Naive thymus-derived CD4-positive, alpha-beta T cell (primary cell): ENCODE measurements around the gene PI4KA. TPM values are rescaled to one million over a fixed set of nuclear protein-coding genes. Genes with fewer than 3 reads are reported as not detected.
"Not testable (repeated sequence)": the region's sequence is repeated elsewhere in the genome, so short reads cannot be mapped to it uniquely, and the experiment has no call there.

Source experiments
- ATAC-seq: fragments of 150-1000 bp; cut with Tn5 transposase; 2 replicates; pipeline ENCODE4 v1.10.0; 2021; ENCODE audit warnings: mild to moderate bottlenecking, moderate library complexity
- CTCF ChIA-PET: fragments of 350-600 bp; sonication (Branson Sonifier 250); formaldehyde crosslinking; loops from one replicate; lab custom pipeline; 2021; ENCODE audit warnings: antibody characterized with exemption; lab: Charles Lee
- POLR2A ChIA-PET: fragments of 350-600 bp; sonication (Branson Sonifier 250); formaldehyde crosslinking; loops from one replicate; lab custom pipeline; 2021; ENCODE audit warnings: antibody characterized with exemption, inconsistent platforms; lab: Charles Lee
- DNase-seq, 9 donors: peaks; one replicate each; pipeline versions ENCODE4 v3.0.0 to v3.0.0-alpha.2; 2020 to 2022; ENCODE audit warnings: mixed read lengths in 1 of 9
- H3K27ac ChIP-seq: one replicate; pipeline ENCODE4 v1.7.0; 2013; ENCODE audit warnings: mild to moderate bottlenecking, low read depth, low read length, moderate library complexity
- H3K27me3 ChIP-seq, 2 donors: one replicate each; pipeline ENCODE4 v1.7.0; 2013; ENCODE audit warnings: low read length in 2 of 2, mild to moderate bottlenecking in 2 of 2, moderate library complexity in 2 of 2; ENCODE audit not compliant: control insufficient read depth in 2 of 2, insufficient read depth in 2 of 2
- H3K36me3 ChIP-seq, 3 experiments: 1 replicate in 2 of 3; 2 replicates in 1 of 3; pipeline ENCODE4 v1.7.0; 2013; ENCODE audit warnings: low read length in 3 of 3, mild to moderate bottlenecking in 3 of 3, moderate library complexity in 1 of 3; ENCODE audit not compliant: insufficient read depth in 3 of 3, control insufficient read depth in 2 of 3
- H3K4me1 ChIP-seq, 2 donors: one replicate each; pipeline ENCODE4 v1.7.0; 2013; ENCODE audit warnings: low read length in 2 of 2, mild to moderate bottlenecking in 2 of 2, moderate library complexity in 1 of 2; ENCODE audit not compliant: control insufficient read depth in 2 of 2, insufficient read depth in 2 of 2
- H3K4me3 ChIP-seq: 2 replicates; pipeline ENCODE4 v1.7.0; 2013; ENCODE audit warnings: mild to moderate bottlenecking, low read length
- H3K9me3 ChIP-seq, 3 experiments: 1 replicate in 2 of 3; 2 replicates in 1 of 3; pipeline ENCODE4 v1.7.0; 2013; ENCODE audit warnings: low read length in 3 of 3; ENCODE audit not compliant: control insufficient read depth in 2 of 3
- H3K27ac Mint-ChIP-seq, 9 donors: one replicate each; pipeline ENCODE4 v1.8.0; 2020 to 2022; ENCODE audit warnings: mixed read lengths in 9 of 9, mild to moderate bottlenecking in 8 of 9, moderate library complexity in 5 of 9, inconsistent platforms in 2 of 9
- H3K27me3 Mint-ChIP-seq, 5 donors: one replicate each; pipeline ENCODE4 v1.8.0; 2021 to 2022; ENCODE audit warnings: mixed read lengths in 5 of 5, mild to moderate bottlenecking in 1 of 5
- H3K36me3 Mint-ChIP-seq, 5 donors: one replicate each; pipeline ENCODE4 v1.8.0; 2020 to 2022; ENCODE audit warnings: mixed read lengths in 5 of 5, mild to moderate bottlenecking in 3 of 5, inconsistent platforms in 1 of 5
- H3K4me1 Mint-ChIP-seq, 7 donors: one replicate each; pipeline ENCODE4 v1.8.0; 2020 to 2022; ENCODE audit warnings: mixed read lengths in 7 of 7, mild to moderate bottlenecking in 3 of 7, inconsistent platforms in 1 of 7
- H3K4me3 Mint-ChIP-seq, 10 donors: one replicate each; pipeline ENCODE4 v1.8.0; 2020 to 2022; ENCODE audit warnings: mild to moderate bottlenecking in 10 of 10, mixed read lengths in 10 of 10, moderate library complexity in 6 of 10, inconsistent platforms in 2 of 10
- H3K9me3 Mint-ChIP-seq, 11 donors: one replicate each; pipeline ENCODE4 v1.8.0; 2020 to 2022; ENCODE audit warnings: mixed read lengths in 11 of 11, mild to moderate bottlenecking in 4 of 11, inconsistent platforms in 1 of 11, moderate library complexity in 1 of 11
- intact Hi-C, 2 donors: fragments of 100-400 bp; cut with micrococcal nuclease; formaldehyde crosslinking; loops; one replicate each; pipeline ENCODE4 v1.15.1; 2023
- polyA plus RNA-seq, 2 donors: library from polyadenylated mRNA; unstranded; fragments of 300-500 nt; fragmentation: Illumina TruSeq; gene quantifications; one replicate each; pipeline ENCODE4 v1.2.3, GENCODE V29; 2021
- total RNA-seq, 6 experiments: library from RNA in 5 of 6; stranded (reverse) in 5 of 6; gene quantifications; 1 replicate in 5 of 6; 2 replicates in 1 of 6; pipeline ENCODE4 v1.2.3 and lab custom pipeline; 2021 to 2026

The PI4KA gene
- total and polyA plus RNA-seq, 7 experiments from 2014 or later, result 40.1 to 181 (median 156) TPM

- H3K27ac Mint-ChIP-seq, H3K36me3 Mint-ChIP-seq, H3K27ac ChIP-seq, H3K4me3 Mint-ChIP-seq, H3K36me3 ChIP-seq, H3K4me1 Mint-ChIP-seq, H3K27me3 ChIP-seq, H3K9me3 ChIP-seq, H3K4me1 ChIP-seq, DNase-seq, ATAC-seq, intact Hi-C loops, CTCF ChIA-PET, POLR2A ChIA-PET, H3K4me3 ChIP-seq: not testable (repeated sequence)
- peaks cover 3 to 15% (median 4%) of the 10 kb centered on the region in 11 donors for H3K9me3 Mint-ChIP-seq
- H3K27me3 Mint-ChIP-seq, result peaks cover 5 to 30% (median 10%) of the 10 kb centered on the region in 5 donors
Observed at GRCh38 chr22:20668226-20668625, 190.4 kb downstream of the PI4KA start.

GRCh38 chr22:20667548-20667947, 191.1 kb downstream of the PI4KA start:
- H3K4me3 Mint-ChIP-seq, CTCF ChIA-PET, H3K36me3 Mint-ChIP-seq, H3K27ac ChIP-seq, H3K4me3 ChIP-seq, H3K27me3 ChIP-seq, DNase-seq, H3K36me3 ChIP-seq, ATAC-seq, intact Hi-C loops, H3K27ac Mint-ChIP-seq, POLR2A ChIA-PET, H3K4me1 Mint-ChIP-seq, H3K4me1 ChIP-seq: not testable (repeated sequence)
- Mint-ChIP-seq H3K27me3 (peaks cover 9 to 30% (median 14%) of the 10 kb centered on the region in 5 donors), H3K9me3 (peaks cover 3 to 22% (median 7%) of the 10 kb centered on the region in 11 donors)
- peaks cover 0 to 11% (median 0%) of the 10 kb centered on the region in 3 experiments for H3K9me3 ChIP-seq

DNA sequence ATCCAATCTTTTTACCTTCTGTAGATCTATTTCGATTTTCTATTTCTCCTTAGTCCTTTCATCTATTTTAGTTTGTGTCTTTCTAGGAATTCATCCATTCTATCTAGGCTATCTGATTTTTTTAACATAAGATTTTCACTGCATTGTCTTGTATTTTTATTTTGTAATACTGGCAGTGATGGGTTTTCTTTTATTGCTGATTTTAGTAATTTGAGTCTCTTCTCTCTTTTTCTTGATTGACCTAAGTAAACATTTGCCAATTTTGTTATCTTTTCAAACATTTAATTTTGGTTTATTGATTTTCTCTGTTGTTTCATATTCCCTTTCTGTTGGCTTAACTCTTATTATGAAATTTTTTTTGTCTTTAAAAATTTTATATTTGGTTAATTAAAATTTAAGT, 192.1 kb downstream of the PI4KA start:
- H3K9me3 Mint-ChIP-seq, result peaks cover 3 to 22% (median 9%) of the 10 kb centered on the region in 11 donors
- ChIA-PET POLR2A (no interaction called here), CTCF (no interaction called here)
- intact Hi-C loops, result no loop called here
- ATAC-seq, result no peak
- peaks cover 0 to 1% (median 0%) of the 10 kb centered on the region in 7 donors for H3K4me1 Mint-ChIP-seq
- peaks cover 10 to 29% (median 20%) of the 10 kb centered on the region in 5 donors for H3K27me3 Mint-ChIP-seq
- H3K9me3 ChIP-seq, result peaks cover 0 to 11% (median 0%) of the 10 kb centered on the region in 3 experiments
- no peaks in the 10 kb centered on the region for H3K4me1 ChIP-seq
- no peak overlapping the region for H3K27ac Mint-ChIP-seq
- H3K27me3 ChIP-seq, result peaks cover 0 to 1% of the 10 kb centered on the region in 2 donors
- H3K27ac ChIP-seq, result no peak overlapping the region
- no peak overlapping the region for H3K4me3 Mint-ChIP-seq
- H3K36me3 ChIP-seq, result no peaks in the 10 kb centered on the region
- DNase-seq, result no peak
- peaks cover 2 to 9% (median 7%) of the 10 kb centered on the region in 5 donors for H3K36me3 Mint-ChIP-seq
- H3K4me3 ChIP-seq, result no peak overlapping the region

GRCh38 chr22:20664594-20664959, 194.0 kb downstream of the PI4KA start:
- ATAC-seq, result no peak
- DNase-seq, result no peak
- ChIA-PET POLR2A (interaction anchor here (0.9 kb wide), 1 partner anchor 17 kb away, joined by 3 read pairs; no protein-coding TSS in a partner anchor), CTCF (no interaction called here)
- Histone ChIP-seq H3K4me3 (no peak overlapping the region), H3K36me3 (no peaks in the 10 kb centered on the region), H3K27ac (no peak overlapping the region), H3K27me3 (no peaks in the 10 kb centered on the region), H3K9me3 (peaks cover 0 to 11% (median 0%) of the 10 kb centered on the region in 3 experiments), H3K4me1 (no peaks in the 10 kb centered on the region)
- Mint-ChIP-seq H3K27me3 (peaks cover 10 to 41% (median 20%) of the 10 kb centered on the region in 5 donors), H3K9me3 (peaks cover 3 to 22% (median 9%) of the 10 kb centered on the region in 11 donors), H3K36me3 (peaks cover 2 to 9% (median 7%) of the 10 kb centered on the region in 5 donors), H3K27ac (no peak overlapping the region), H3K4me3 (no peak overlapping the region), H3K4me1 (no peaks in the 10 kb centered on the region)
- intact Hi-C loops, result no loop called here

- Histone ChIP-seq H3K9me3 (peaks cover 0 to 11% (median 0%) of the 10 kb centered on the region in 3 experiments), H3K27me3 (no peaks in the 10 kb centered on the region), H3K27ac (no peak overlapping the region), H3K4me1 (no peaks in the 10 kb centered on the region), H3K36me3 (no peaks in the 10 kb centered on the region), H3K4me3 (no peak overlapping the region)
- Mint-ChIP-seq H3K9me3 (peaks cover 3 to 22% (median 9%) of the 10 kb centered on the region in 11 donors), H3K36me3 (peaks cover 2 to 9% (median 7%) of the 10 kb centered on the region in 5 donors), H3K4me1 (no peaks in the 10 kb centered on the region), H3K27me3 (peaks cover 10 to 46% (median 22%) of the 10 kb centered on the region in 5 donors), H3K4me3 (no peak overlapping the region), H3K27ac (no peak overlapping the region)
- DNase-seq, result no peak
- intact Hi-C loops, result no loop called here
- ChIA-PET CTCF (no interaction called here), POLR2A (interaction anchor here (0.9 kb wide), 1 partner anchor 17 kb away, joined by 3 read pairs; no protein-coding TSS in a partner anchor)
- ATAC-seq, result no peak
Observed at GRCh38 chr22:20663941-20664593, 194.5 kb downstream of the PI4KA start.

DNA sequence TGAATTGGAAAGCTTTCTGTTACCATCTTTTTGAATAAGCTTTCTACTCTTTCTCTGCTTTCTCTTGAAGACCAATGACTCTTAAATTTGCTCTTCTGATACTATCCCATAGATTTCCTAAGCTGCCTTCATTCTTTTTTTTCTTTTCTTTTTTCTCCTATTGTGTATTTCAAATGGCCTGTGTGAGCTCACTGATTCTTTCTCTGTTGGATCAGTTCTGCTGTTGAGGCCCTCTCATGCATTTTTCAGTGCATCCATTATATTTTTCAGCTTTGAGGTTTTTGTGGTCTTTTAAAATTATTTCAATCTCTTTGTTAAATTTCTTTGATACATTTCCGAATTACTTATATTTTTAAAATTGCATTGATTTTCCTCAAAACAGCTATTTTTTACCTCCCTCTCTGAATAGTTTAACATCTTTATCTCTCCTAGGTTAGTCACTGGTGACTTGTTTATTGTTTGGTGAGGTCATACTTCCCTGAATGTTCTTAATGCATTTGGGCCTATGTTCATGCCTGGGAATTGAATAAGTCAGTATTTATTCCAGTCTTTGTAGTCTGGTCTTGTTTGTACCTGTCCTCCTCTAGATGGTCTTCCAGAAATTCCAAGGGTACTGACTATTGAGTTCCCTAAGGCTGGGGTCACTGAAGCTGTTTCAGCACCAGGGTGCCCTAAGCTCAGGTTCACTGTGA, 195.3 kb downstream of the PI4KA start:
- Histone ChIP-seq H3K9me3 (peaks cover 0 to 11% (median 0%) of the 10 kb centered on the region in 3 experiments), H3K27ac (no peak overlapping the region), H3K36me3 (no peaks in the 10 kb centered on the region), H3K4me1 (no peaks in the 10 kb centered on the region), H3K27me3 (no peaks in the 10 kb centered on the region), H3K4me3 (no peak overlapping the region)
- CTCF ChIA-PET, result interaction anchor here (0.7 kb wide), 1 partner anchor 922 kb away, joined by 3 read pairs; no protein-coding TSS in a partner anchor
- POLR2A ChIA-PET, result no interaction called here
- intact Hi-C loops, result no loop called here
- H3K4me3 Mint-ChIP-seq, result no peak overlapping the region
- peaks cover 10 to 54% (median 25%) of the 10 kb centered on the region in 5 donors for H3K27me3 Mint-ChIP-seq
- H3K4me1 Mint-ChIP-seq, result no peaks in the 10 kb centered on the region
- peaks cover 2 to 9% (median 7%) of the 10 kb centered on the region in 5 donors for H3K36me3 Mint-ChIP-seq
- no peak for DNase-seq
- no peak for ATAC-seq
- peaks cover 3 to 22% (median 9%) of the 10 kb centered on the region in 11 donors for H3K9me3 Mint-ChIP-seq
- H3K27ac Mint-ChIP-seq, result no peak overlapping the region
